ENCODE measurements around the gene C6orf132.
"Not testable (repeated sequence)": the region's sequence is repeated elsewhere in the genome, so short reads cannot be mapped to it uniquely, and the experiment has no call there.

The C6orf132 gene

DNA sequence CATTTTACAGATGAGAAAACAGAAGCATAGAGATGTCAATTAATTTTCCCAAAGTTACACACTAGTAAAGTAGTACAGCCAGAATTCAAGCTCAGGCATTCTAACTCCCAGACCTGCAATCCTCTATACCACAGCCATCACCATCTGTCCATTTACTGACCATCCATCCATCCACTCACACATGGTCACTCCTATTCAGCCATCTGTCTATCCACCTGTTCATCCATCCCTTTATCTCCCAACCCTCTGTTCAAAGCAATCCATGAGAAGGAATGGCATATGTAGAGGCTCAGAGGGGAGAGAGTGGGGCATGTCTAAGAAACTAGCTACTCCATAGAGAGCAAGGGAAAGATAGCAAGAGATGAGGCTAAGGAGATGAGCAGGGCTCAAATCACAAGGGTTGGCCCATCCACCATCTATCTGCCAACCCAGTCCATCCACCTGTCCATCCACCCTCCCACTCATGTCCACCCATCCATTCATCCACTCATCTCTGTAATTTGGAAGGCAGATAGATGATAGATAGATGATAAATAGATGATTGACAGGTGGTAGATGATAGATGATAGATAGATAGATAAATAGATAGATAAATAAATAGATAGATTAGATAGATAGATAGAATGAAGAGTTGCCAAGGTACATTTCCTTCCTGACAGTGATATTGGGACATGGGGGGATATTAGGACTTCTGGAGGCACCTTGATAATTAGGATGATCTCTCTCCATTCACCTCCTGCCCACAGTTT lies 12.2 kb upstream of the C6orf132 start:
- H3K4me3 ChIP-seq (replicated peaks in 1 of 2; ENCODE audit: low read depth in 2 of 2, low read length in 2 of 2), result no peak overlapping the region
- DNase-seq (ENCODE audit: low read depth in 2 of 2), result no peak
- TF ChIP-seq, protein P1, sequence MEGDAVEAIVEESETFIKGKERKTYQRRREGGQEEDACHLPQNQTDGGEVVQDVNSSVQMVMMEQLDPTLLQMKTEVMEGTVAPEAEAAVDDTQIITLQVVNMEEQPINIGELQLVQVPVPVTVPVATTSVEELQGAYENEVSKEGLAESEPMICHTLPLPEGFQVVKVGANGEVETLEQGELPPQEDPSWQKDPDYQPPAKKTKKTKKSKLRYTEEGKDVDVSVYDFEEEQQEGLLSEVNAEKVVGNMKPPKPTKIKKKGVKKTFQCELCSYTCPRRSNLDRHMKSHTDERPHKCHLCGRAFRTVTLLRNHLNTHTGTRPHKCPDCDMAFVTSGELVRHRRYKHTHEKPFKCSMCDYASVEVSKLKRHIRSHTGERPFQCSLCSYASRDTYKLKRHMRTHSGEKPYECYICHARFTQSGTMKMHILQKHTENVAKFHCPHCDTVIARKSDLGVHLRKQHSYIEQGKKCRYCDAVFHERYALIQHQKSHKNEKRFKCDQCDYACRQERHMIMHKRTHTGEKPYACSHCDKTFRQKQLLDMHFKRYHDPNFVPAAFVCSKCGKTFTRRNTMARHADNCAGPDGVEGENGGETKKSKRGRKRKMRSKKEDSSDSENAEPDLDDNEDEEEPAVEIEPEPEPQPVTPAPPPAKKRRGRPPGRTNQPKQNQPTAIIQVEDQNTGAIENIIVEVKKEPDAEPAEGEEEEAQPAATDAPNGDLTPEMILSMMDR (IDR thresholded peaks at IDR 0.05; ENCODE audit: low read depth, low read length), result no peak

DNA sequence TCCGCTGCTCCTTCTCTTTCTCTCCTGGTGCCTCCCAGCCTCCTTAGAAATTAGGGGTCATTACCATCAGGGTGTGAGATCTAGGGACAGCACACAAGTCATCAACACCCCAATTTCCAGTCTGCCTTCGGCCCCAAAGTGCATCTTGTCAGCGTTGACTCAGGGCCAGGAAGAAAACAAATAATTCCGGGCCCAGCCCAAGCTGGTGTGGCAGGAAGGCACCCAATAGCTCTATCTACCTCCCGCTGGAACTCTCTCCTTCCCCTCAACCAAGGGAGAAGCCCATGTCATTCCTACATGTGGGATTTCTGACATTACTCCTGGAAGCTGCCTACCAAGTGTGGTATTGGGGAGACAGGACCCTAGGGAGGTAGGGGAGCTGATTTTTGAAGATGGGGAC lies 11.5 kb upstream of the C6orf132 start:
- TF ChIP-seq, protein P1 (IDR thresholded peaks at IDR 0.05; ENCODE audit: low read depth, low read length), result no peak
- DNase-seq (ENCODE audit: low read depth in 2 of 2), result no peak
- H3K4me3 ChIP-seq (replicated peaks in 1 of 2; ENCODE audit: low read depth in 2 of 2, low read length in 2 of 2), result no peak overlapping the region

DNA sequence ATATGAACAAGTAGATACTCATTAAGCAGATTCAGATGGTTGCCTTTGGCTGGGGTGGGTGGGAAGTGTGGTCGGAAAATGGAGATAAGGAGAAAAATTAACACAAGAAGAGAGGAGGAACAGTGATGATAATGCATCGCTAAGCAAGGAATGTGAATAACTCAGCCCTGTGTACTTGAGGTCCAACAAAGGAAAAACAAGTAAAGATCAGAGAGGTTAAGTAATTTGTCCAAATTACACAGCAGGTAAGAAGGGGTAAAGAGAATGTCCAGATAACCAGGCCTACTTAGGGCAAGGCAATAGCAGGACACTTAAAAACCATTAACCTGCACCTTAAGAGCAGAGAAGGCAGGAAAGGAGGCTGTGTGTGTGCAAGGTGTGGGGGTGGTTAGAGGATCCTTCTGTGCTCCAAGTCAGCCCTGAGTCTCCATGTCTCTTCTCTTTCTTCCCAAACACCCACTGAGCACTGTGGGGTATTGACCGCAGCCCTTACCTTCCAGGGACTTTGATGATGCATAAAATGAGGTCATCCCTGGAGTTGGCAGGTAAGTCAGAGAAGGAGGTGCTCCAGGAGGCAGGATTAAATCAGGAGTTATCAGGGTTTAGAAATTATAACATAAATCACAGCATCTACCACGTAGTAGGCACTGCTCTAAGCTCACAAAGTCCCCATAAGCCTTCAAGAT lies 10.3 kb upstream of the C6orf132 start:
- DNase-seq (ENCODE audit: low read depth in 2 of 2); H3K4me3 ChIP-seq (replicated peaks in 1 of 2; ENCODE audit: low read depth in 2 of 2, low read length in 2 of 2): not testable (repeated sequence)

DNA sequence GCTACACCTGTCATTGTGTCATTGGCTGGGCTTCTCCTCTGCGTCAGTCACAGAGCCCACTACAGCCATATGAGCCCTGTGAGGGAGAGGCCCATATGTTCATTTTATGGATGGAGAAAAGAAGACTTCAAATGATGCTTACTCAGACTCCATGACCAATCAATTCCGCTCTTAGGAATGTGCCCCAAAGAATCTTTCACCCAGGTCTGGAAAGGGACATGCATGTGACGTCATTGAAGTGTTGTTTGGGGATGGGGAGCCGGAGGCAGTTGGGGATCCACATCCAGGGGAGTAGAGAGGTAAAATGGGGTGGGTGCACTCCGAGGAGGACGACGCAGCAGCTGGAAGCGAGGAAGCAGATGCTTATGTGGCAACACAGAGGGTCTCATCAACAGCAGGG lies 9.6 kb upstream of the C6orf132 start:
- H3K4me3 ChIP-seq (replicated peaks in 1 of 2; ENCODE audit: low read depth in 2 of 2, low read length in 2 of 2), result no peak overlapping the region
- TF ChIP-seq, protein P1 (IDR thresholded peaks at IDR 0.05; ENCODE audit: low read depth, low read length), result no peak
- no peak for DNase-seq (ENCODE audit: low read depth in 2 of 2)

DNA sequence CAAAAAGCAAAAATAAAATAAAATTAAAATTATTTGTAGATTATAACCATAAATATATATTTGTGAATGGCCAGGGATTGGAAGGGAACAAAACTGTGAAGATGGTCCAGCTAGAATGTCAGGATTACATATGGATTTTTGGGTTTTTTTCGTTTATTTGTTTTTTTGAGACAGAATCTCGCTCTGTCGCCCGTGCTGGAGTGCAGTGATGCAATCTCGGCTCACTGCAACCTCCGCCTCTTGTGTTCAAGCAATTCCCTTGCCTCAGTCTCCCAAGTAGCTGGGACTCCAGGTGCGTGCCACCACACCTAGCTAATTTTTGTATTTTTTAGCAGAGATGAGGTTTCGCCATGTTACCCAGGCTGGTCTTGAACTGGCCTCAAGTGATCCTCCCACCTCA lies 7.8 kb upstream of the C6orf132 start:
- TF ChIP-seq, protein P1 (IDR thresholded peaks at IDR 0.05; ENCODE audit: low read depth, low read length), result no peak
- DNase-seq (ENCODE audit: low read depth in 2 of 2), result no peak

DNA sequence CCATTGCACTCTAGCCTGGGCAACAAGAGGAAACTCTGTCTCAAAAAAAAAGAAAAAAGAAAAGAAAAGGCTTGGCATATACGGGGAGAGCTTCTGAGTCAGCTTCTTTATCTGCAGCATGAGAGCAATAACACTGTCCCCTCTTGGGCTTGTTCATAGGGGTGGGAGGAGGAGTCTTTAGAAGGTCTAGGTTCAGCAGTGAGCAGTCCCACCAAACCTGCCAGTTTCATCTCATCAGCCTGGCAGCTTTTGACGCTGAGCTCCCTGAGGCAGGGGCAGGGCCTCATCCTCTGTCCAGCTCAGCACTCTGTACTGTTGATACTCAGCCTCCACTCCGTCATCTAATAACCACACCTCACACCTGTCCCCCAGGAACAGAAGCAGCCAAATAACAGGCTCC lies 5.6 kb upstream of the C6orf132 start:
- TF ChIP-seq, protein P1 (IDR thresholded peaks at IDR 0.05; ENCODE audit: low read depth, low read length), result no peak
- peak; percentile 35 to 64 for DNase-seq (ENCODE audit: low read depth in 2 of 2)
- H3K4me3 ChIP-seq (replicated peaks in 1 of 2; ENCODE audit: low read depth in 2 of 2, low read length in 2 of 2), result no peak overlapping the region

More for the DNA sequence above, 7.8 kb upstream of the C6orf132 start:
- H3K4me3 ChIP-seq (replicated peaks in 1 of 2; ENCODE audit: low read depth in 2 of 2, low read length in 2 of 2), result no peak overlapping the region

DNA sequence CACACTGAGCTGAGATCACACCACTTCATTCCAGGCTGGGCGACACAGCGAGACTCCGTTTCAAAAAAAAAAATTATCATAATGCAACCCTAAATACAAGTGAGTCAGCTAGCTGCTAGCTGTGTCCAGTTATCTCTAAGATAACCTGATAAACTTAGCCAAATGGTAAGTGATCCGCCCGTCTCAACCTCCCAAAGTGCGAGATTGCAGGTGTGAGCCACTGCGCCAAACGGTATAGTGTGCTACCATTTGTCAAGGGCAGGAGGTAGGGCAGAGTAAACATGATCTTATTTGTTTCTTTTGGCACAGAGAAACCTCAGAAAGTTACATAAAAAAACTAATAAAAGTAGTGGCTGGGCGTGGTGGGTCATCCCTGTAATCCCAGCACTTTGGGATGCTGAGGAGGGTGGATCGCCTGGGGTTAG lies 4.7 kb upstream of the C6orf132 start:
- TF ChIP-seq, protein P1 (IDR thresholded peaks at IDR 0.05; ENCODE audit: low read depth, low read length), result no peak
- no peak overlapping the region for H3K4me3 ChIP-seq (replicated peaks in 1 of 2; ENCODE audit: low read depth in 2 of 2, low read length in 2 of 2)
- DNase-seq (ENCODE audit: low read depth in 2 of 2), result no peak

All from cardiac fibroblast (primary cell).